HG03460 (cell line): ENCODE results near the gene CDKL5.
"Not testable (repeated sequence)": the region's sequence is repeated elsewhere in the genome, so short reads cannot be mapped to it uniquely, and the experiment has no call there.

Experiments used
- ATAC-seq: cut with Tn5 transposase; IDR thresholded peaks from one replicate; pipeline ENCODE4 v1.9.1; 2021; ENCODE audit not compliant: unreplicated experiment

The CDKL5 gene

DNA sequence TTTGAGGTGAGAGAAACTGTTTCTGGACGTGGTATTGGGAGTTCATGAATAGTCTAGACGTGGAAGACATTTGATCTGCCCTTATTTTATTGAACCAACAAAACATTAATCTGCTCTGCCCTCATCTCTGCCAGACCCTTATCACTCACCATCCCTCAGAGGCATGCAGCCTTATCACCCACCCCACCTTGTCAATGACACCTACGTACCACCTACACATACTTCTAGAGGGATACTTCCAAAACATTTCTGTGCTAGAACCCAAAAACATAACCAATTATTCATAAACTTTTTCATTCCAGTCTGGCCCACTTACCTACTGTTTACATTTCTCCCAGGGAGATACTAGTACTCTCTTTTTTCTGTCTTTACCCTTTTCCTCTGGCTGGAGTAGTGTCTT is 141.3 kb downstream of the CDKL5 start:
- ATAC-seq, result no peak

DNA sequence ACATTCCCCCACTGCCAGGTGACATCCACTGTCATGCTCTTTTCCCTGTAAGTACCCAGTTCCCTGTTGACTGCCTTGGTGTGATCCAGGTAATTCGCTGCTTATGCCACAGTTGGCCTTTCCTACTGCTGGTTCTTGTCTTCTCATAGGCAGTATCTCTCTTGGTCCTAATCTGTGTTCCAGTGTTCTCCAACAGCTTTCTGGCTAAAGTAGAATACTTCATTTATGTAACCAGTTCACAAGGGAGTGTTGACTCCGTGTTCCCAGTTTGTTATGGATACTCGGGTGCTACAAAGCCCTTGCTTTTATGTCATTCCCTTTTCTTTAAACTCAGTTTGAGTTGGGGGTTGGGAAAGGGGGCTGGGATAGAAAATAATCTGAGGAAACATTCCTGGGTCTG is 148.1 kb downstream of the CDKL5 start:
- ATAC-seq, result no peak

DNA sequence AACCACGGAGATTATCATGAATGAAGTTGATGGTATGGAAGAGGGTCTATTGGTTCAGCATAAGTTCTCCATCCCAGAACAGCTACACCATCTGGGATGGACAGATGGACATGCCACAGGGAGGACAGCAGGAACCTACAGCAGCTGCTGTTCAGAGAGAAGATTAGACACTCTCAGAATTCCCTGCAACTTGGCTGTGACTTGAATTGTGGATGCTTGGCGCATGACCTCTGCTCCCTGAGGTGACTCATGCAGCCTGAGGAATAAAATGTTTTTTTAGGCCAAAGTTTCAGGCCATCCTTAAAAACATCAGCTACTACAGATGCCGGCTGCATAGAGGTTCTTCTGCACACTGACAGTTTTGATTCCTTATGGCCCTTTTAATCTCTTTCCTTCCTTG is 149.2 kb downstream of the CDKL5 start:
- ATAC-seq, result no peak

DNA sequence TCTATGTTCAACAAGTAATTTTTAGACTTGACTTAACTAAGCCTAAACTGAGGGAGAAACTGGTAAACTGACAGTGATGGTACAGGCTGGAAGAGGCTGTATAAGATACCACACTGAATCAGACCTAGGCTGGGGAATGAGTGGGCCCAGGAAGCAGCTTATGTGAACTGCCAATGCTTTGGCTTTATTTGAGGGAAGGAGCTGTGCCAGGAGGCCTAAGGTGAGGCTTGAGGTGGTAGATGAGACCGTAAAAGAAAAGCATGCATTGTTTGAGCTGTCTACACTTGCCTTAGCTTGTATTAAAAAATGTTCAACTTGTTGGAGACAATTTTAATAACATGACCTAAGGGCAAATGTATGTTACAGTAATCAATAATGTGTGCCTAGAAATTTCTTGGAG is 150.3 kb downstream of the CDKL5 start:
- ATAC-seq, result no peak

DNA sequence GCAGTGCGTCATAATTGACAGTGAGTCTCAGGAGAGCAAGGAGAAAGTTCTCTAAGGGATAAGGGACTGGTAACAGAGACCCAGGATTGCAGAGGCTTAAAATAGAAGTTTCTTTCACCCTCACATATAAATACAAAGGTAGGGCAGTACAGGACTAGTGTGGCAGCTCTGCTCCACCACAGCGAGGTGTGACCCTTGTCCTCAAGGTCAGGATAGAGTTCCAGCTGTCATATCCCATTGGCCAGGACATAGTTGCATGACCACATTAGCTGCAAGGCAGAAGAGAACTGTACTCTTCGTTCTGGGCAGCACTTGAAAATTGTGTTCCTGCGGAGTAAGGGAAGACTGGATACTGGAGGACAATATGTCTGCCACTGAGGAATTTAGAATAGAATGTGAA is 152.0 kb downstream of the CDKL5 start:
- ATAC-seq, result no peak

DNA sequence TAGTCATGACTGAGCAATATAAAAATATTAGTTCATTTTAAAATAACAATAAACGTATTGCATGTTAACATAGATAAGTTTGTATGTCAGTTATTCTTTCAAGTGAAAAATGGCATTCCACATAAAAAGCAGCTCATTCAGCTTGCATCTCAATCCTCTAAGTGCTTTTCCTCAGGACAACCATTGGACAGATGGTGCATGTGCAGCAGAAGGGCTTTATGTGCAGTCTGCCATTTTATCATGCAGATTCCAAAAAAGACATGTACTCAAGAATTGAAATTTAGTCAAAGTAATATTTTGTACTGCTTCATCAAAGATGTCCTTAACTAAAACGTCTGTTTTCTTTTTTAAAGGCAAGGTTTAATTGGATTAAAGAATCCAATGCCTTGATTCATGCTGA is 153.1 kb downstream of the CDKL5 start:
- ATAC-seq, result no peak

DNA sequence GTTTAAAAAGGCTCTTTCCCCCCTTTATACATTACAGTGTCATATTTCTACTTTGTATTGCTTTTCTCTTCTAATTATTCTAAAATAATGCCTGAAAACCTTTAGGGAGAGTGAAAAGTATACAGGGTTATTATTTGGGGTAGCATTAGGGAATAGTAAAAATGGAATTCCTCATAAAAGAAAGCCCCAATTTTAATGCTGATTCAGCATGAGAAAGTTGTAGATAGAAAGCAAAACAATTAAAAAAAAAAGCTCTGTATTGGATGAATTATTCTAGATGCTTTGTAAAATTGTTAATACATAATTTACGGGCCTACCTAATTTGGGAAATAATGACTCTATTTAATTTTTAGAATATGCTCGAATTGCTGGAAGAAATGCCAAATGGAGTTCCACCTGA is 154.1 kb downstream of the CDKL5 start:
- no peak for ATAC-seq

DNA sequence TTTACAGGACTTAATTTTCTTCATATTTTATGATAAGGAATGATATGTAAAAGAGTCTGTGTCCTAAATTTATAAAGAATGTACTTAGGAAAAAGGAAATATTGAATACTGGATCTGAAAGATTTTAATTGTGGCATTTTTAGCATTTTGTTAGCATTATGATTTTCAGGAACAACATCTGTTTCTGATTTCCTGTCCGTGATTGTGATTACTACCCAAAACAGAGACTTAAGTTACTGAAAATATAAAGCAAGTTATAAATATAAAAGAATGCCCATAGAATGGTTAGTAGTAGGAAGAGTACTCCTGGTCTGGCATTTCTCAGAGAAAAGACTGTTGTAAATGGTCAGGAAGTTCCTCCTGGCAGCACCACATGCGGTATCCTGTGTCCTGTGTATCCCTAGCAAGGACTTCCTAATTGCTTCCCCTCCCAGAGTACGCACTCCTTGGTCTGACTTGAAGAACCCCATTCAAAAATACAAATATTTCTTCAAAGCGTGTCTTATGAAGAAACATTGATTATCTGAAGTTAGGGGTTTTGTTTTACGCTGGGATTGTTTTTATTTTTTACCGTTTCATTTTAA is 157.6 kb downstream of the CDKL5 start:
- ATAC-seq, result no peak

DNA sequence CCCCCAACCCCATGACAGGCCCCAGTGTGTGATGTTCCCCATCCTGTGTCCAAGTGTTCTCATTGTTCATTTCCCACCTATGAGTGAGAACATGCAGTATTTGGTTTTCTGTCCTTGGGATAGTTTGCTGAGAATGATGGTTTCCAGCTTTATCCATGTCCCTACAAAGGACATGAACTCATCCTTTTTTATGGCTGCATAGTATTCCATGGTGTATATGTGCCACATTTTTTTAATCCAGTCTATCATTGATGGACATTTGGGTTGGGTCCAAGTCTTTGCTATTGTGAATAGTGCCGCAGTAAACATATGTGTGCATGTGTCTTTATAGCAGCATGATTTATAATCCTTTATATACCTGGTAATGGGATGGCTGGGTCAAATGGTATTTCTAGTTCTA is 163.9 kb downstream of the CDKL5 start:
- not testable (repeated sequence) for ATAC-seq

DNA sequence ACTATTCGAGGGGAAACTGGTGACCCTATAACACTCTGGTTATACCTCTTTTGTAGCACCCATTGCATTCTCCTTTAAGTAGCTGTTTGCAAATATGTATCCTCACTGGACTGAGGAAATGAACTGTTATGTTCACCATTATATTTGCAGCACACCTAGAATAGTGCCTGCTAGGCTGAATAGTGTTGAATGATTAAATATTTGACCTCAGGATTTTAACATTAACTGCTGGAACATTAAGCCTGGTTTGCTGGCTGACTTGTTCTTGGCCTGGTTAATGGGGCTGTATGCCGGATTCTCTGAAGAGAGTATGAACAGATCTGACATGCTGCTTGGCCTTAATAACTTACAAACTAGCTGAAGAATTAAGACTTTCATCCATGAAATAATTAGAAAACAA is 166.4 kb downstream of the CDKL5 start:
- ATAC-seq, result no peak

DNA sequence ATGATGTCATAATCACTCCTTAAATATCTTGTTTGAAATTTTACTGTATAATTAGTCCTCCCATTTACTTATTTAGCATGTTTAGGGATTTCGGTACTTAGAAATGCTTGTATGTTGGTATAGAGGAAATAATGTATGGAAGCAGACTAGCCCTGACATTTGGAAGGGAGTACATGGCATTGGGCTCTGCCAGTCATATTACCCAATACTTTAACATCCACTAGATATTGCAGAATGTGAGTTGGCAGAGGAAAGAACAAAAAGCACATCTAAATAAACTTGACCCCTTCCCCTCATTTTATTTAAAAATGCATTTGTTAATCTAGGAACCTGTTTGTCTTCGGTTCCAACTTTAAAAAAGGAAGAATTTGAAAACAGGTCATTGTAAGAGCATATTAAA is 168.7 kb downstream of the CDKL5 start:
- no peak for ATAC-seq

DNA sequence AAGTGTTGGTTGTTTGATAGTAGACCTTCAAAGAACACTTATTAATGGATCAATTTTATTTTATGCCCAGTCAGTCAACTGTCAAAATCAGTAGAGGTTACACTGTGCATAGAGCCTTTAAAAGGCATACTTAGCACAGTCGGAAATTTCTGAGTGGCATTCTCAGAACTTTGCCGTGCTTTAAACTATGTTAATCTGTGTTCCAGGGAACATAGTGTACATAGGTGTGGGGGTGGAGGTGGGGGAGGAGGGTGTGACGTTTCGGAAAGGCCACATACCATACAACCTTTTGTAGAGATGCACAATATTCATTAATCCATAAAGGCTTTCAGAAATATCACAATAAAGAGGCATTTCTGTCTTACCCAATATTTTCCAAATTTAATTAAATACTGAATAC is 170.7 kb downstream of the CDKL5 start:
- no peak for ATAC-seq

DNA sequence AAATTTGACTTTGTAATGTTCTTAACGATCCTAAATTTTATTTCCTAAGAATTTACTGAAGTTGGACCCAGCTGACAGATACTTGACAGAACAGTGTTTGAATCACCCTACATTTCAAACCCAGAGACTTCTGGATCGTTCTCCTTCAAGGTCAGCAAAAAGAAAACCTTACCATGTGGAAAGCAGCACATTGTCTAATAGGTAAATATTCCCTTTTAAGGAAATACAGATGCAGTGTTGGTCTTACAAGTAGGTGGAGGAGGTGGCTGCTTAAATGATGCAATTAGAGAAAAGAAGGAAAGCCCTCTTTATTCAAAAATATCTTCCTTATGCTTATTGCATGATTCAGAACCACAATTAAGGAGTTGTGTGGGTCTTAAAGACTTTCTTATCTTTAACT is 173.0 kb downstream of the CDKL5 start:
- no peak for ATAC-seq

DNA sequence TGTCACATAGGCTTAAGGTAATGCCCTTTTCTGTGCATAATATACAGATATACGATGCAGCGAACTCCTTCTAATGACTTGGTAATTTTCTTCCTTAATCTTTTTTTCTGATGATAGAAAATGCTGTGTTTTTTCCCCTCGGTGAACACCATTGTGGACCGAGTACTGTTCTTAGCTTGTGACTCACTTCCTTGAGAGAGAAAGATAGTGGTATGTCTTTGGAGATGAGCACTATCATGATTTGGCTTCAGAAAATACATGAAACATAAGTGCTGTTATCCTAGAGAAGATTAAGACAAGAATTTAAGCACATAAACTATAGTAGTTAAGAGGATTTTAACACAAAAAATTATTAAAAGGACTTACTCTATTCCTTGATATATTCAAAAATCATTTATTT is 182.6 kb downstream of the CDKL5 start:
- ATAC-seq, result no peak

DNA sequence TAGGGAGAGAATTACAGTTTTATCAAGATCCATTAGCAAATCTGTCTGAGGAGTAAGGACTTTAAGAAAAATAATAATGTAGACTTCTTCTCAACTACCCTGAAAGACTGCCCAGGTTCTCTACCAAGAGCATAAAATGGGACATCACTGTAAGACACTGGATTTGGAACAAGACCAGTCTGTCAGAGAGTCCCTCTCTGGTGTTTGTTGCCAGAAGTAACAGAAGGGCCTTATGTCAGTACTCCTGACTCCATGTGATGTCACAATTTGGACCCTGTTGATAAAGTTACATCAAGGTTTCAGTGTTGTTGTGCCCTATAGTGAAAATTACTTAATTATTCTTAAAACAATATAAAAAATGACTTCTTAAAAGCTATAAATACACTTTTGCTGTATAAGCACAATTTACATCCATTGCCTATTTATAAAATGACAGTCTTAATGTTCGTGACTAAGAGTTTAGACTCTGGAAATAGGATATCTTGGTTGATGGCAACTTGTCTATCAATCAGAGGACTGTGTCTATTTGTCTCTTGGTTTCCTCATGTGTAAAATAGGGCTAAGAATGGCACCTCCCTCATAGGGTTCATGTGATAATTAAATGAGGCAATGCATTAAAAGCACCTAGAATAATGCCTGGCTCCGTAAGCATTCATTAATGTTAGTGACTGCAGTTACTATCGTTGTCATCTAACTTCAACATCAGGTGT is 188.7 kb downstream of the CDKL5 start:
- ATAC-seq, result no peak

DNA sequence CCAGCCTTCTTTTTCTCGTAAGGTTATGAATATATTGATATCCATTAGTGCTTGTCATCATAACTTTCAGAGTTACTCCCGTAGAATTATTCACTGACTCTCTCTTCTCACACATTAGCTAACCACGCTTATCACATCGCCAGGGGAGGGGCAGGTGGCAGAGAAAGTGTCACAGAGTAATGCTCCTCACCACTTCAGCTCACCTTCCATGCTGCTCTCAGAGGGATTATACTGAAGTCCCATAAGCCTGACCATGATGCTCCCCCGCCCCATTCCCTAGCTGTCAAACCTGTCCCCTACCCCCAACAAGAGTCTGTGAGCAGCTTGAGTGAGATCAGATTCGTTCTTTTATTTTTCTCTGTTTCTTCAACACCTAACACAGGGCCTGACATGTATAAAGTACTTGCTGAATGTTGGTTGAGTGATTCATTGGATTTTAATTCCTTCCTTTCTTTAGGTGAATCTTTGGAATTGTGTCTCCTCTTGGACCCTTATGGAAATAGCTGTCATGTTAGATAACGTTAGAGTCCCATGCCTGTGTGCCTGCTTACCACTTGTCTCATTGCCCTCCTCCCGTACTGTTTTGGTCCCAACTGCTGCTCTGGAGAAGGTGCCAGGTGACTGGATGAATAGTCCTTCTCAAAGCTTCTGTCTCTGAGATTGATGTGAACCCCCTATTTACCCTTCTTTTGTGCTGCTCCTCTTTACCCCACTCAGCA is 191.4 kb downstream of the CDKL5 start:
- ATAC-seq, result no peak

DNA sequence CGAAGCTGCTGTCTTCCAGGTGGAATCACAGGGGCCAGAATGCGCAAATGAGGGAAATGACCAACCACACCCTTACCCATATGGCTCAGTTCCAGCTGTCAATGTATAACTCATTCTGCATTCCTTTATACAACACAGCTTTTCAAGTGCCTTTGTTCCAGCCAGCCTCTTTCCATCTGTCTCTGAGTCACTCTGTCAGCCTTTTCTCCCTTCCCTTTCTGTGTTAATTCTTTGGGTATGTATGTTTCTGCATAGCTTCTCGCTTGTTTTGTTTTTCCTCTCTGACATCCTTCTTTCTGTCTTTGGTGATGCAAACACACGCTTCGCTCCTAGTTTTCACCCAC is 192.0 kb downstream of the CDKL5 start:
- ATAC-seq, result no peak

DNA sequence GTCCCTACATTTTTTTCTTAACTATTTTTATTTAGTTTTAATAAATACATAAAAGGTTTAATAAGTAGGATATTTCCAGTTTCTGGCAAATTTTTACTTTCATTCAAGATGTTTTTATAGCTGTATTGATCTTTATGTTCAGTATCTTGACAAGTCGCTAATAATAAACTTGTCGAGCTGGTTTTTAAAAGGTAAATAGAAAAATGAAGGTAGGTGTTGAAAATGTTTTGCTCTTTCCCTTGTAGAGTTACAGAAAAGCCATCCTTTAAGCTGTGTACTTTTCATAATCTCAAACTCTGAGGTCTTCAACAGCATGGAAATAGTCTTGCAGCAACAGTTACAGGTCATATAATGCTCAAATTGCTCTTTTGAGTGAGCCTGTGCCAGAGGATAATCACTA is 193.9 kb downstream of the CDKL5 start:
- no peak for ATAC-seq

DNA sequence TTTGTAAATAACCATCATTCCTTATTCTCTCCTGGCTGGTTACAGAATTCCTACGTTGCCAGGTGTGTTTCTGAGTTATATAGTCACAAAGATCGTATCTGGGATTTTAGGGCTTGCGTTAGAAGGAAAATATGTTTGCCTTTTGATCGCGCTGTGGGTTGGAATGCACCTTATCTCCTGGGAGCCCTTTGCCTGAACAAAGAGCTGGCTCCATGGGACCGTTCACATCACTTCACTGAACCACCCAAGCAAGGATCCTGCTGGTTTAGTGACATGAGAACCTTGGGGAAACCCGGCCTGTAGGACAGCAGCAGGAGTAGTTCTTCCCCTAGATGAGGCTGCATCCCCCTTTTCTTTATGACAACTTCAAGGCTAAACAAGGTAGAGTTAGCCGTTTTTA is 194.9 kb downstream of the CDKL5 start:
- no peak for ATAC-seq

DNA sequence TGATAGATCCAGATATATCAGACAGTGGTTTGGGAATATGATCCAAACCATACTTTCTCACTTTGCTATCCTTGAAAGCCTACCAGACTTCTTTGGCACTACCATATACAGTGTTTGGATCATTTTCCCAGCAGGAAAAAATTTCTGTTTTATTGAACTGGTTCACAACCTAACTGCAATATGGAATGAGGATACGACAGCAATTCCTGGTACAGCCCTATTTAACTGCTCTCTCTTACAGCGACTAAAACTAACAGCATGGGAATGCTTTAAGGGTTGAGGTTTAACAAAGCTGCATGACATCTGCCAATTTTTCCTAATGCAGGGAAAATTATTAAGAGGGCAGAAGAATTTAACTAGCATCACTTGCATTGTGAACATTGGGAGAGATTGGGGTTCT is 199.2 kb downstream of the CDKL5 start:
- no peak for ATAC-seq

DNA sequence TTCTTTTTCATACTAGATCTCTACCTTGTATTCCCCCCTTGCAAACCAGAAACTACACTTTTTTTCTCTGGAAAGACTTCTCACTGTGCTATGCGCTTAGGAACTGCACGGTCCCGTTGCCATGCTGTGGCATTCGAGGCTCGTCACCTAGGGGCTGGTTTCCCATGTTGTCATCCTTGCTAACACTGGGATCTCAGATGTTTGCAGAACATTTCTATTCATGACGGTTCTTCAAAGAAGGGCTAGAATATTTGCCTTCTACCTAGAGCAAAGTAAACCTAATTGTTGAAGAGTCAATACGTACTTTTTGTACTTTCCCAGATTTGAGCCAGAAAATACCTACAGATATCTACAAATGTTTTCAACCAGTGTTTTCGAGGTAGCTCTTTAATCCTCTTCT is 205.5 kb downstream of the CDKL5 start:
- no peak for ATAC-seq

DNA sequence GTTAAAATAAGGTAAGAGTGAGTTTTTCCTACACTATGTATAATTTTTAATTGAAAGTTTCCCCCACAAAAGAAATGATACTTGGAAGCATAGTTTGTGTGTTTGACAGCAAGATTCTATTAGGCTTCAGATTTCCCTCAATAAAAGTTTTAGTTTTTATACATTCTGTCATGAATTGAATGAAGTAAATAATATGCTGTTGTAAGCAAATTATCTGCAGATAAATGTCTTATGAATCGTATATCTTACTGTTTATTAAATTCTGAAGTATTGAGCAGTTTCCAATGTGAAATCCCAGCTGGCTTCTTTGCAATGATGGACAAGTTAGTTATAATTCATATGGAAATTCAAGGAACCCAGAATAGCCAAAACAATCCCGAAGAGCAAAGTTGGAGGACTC is 213.0 kb downstream of the CDKL5 start:
- no peak for ATAC-seq

DNA sequence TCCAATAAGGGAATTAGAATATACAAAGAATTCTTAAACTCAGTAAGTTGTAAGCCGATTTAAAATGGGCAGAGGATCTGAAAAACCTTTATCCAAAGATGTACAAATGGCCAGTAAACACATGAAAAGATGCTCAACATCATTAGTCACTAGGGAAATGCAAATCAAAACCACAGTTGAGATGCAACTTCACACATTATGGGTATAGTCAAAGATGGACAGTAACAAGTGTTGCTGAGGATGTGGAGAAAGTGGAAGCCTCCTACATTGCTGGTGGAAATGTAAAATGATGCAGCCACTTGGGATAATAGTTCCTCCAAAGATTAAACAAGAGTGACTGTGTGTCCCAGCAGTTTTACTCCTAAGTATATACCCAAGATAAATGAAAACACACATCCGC is 213.9 kb downstream of the CDKL5 start:
- ATAC-seq, result no peak
